Upper lobe of left lung (tissue), 4 donors: ENCODE results near the gene FUT2.

ENCODE experiments used
- CTCF ChIP-seq, 6 experiments: fragments of 450-650 bp in 4 of 6; fragments of 200-600 bp in 2 of 6; sonication (generic) in 2 of 6; IDR thresholded peaks; one replicate each; pipeline ENCODE4 v1.5.1; 2016 to 2019; ENCODE audit warnings: antibody characterized with exemption in 6 of 6
- EP300 ChIP-seq, 4 donors: sonication (generic); formaldehyde crosslinking; IDR thresholded peaks; one replicate each; pipeline ENCODE4 v1.5.1; 2017; ENCODE audit warnings: antibody characterized with exemption in 4 of 4, control low read depth in 2 of 4
- POLR2A ChIP-seq, 4 donors: fragments of 450-650 bp; IDR thresholded peaks; one replicate each; pipeline ENCODE4 v1.5.1; 2016 to 2017; ENCODE audit warnings: antibody characterized with exemption in 4 of 4, mild to moderate bottlenecking in 2 of 4
- POLR2AphosphoS5 ChIP-seq, 2 donors: sonication (generic); formaldehyde crosslinking; IDR thresholded peaks; one replicate each; pipeline ENCODE4 v1.5.1; 2017; ENCODE audit warnings: antibody characterized with exemption in 2 of 2

GRCh38 chr19:48695743-48696352 is at the start of gene FUT2:
- TF ChIP-seq CTCF (IDR thresholded peaks at IDR 0.05) (no peak), POLR2AphosphoS5 (IDR thresholded peaks at IDR 0.05) (no peak), EP300 (IDR thresholded peaks at IDR 0.05) (no peak), POLR2A (IDR thresholded peaks at IDR 0.05) (peak in 1 of 4 donors; percentile 52)
